Activated CD8-positive, alpha-beta T cell treated with anti-CD3 and anti-CD28 coated beads for 36 hours (primary cell): ENCODE data around the gene TEX14. TPM values are rescaled to one million over a fixed set of nuclear protein-coding genes. Genes with fewer than 3 reads are reported as not detected.
A peak's percentile ranks its signal among the peaks of the same experiment; 100 is the strongest.
"Not testable (repeated sequence)": the region's sequence is repeated elsewhere in the genome, so short reads cannot be mapped to it uniquely, and the experiment has no call there.

ENCODE experiments used
- ATAC-seq: fragments of 200-7000 bp; cut with Tn5 transposase; one replicate; pipeline ENCODE4 v1.10.0; 2021; ENCODE audit warnings: mild to moderate bottlenecking, moderate library complexity
- CTCF ChIA-PET: fragments of 350-600 bp; sonication (Branson Sonifier 250); formaldehyde crosslinking; loops from one replicate; lab custom pipeline; 2021; ENCODE audit warnings: antibody characterized with exemption; lab: Charles Lee
- POLR2A ChIA-PET: fragments of 350-600 bp; sonication (Branson Sonifier 250); formaldehyde crosslinking; loops from one replicate; lab custom pipeline; 2021; ENCODE audit warnings: antibody characterized with exemption; lab: Charles Lee
- DNase-seq: peaks from one replicate; pipeline ENCODE4 v3.0.0-alpha.2; 2020
- H3K27ac Mint-ChIP-seq: one replicate; pipeline ENCODE4 v1.8.0; 2021; ENCODE audit warnings: mild to moderate bottlenecking, mixed read lengths
- H3K27me3 Mint-ChIP-seq: one replicate; pipeline ENCODE4 v1.8.0; 2021; ENCODE audit warnings: mixed read lengths
- H3K36me3 Mint-ChIP-seq: one replicate; pipeline ENCODE4 v1.8.0; 2021; ENCODE audit warnings: low read depth, mixed read lengths
- H3K4me1 Mint-ChIP-seq: one replicate; pipeline ENCODE4 v1.8.0; 2021; ENCODE audit warnings: low read depth, mixed read lengths
- H3K4me3 Mint-ChIP-seq: one replicate; pipeline ENCODE4 v1.8.0; 2021; ENCODE audit warnings: mild to moderate bottlenecking, moderate library complexity, mixed read lengths
- H3K9me3 Mint-ChIP-seq: one replicate; pipeline ENCODE4 v1.8.0; 2021; ENCODE audit warnings: mixed read lengths
- intact Hi-C: fragments of 100-400 bp; cut with micrococcal nuclease; formaldehyde crosslinking; loops from one replicate; pipeline ENCODE4 v1.10.0; 2022
- total RNA-seq, 2 experiments: library from RNA; stranded (reverse); gene quantifications; one replicate each; pipeline ENCODE4 v1.2.3, GENCODE V29; 2021
- TF ChIP-seq, protein P1 (sequence below): fragments of 200-600 bp; IDR thresholded peaks from one replicate; pipeline ENCODE4 v1.8.0; 2022; ENCODE audit warnings: antibody characterized with exemption, mild to moderate bottlenecking

Gene TEX14
- total RNA-seq, 2 experiments from 2014 or later = 0.23 to 0.31 TPM

DNA sequence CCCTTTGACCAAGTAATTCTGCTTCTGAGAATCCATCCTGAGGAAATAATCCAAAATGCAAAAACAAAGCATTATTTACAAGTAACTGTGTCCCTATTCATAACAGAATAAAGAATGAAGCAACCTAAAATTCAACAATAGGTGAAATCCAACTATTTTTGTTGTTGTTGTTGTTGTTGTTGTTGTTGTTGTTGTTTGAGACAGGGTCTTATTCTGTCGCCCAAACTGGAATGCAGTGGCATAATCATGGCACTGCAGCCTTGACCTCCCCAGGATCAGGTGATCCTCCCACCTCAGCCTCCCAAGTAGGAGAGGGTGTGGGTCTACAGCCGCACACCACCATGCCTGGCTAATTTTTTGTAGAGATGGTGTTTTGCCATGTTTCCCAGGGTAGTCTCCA lies 101.5 kb downstream of the TEX14 start:
- Mint-ChIP-seq H3K9me3 (no peaks in the 10 kb centered on the region), H3K4me3 (no peak overlapping the region), H3K4me1 (no peaks in the 10 kb centered on the region), H3K36me3 (no peaks in the 10 kb centered on the region), H3K27ac (no peak overlapping the region), H3K27me3 (no peaks in the 10 kb centered on the region)
- ATAC-seq (no peak), DNase-seq (no peak)
- intact Hi-C loops = no loop called here
- TF ChIP-seq, protein P1, sequence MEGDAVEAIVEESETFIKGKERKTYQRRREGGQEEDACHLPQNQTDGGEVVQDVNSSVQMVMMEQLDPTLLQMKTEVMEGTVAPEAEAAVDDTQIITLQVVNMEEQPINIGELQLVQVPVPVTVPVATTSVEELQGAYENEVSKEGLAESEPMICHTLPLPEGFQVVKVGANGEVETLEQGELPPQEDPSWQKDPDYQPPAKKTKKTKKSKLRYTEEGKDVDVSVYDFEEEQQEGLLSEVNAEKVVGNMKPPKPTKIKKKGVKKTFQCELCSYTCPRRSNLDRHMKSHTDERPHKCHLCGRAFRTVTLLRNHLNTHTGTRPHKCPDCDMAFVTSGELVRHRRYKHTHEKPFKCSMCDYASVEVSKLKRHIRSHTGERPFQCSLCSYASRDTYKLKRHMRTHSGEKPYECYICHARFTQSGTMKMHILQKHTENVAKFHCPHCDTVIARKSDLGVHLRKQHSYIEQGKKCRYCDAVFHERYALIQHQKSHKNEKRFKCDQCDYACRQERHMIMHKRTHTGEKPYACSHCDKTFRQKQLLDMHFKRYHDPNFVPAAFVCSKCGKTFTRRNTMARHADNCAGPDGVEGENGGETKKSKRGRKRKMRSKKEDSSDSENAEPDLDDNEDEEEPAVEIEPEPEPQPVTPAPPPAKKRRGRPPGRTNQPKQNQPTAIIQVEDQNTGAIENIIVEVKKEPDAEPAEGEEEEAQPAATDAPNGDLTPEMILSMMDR = no peak
- POLR2A ChIA-PET = no interaction called here
- CTCF ChIA-PET = interaction anchor here (5.3 kb wide), 1 partner anchor 13 kb away, joined by 40 read pairs; no protein-coding TSS in a partner anchor

DNA sequence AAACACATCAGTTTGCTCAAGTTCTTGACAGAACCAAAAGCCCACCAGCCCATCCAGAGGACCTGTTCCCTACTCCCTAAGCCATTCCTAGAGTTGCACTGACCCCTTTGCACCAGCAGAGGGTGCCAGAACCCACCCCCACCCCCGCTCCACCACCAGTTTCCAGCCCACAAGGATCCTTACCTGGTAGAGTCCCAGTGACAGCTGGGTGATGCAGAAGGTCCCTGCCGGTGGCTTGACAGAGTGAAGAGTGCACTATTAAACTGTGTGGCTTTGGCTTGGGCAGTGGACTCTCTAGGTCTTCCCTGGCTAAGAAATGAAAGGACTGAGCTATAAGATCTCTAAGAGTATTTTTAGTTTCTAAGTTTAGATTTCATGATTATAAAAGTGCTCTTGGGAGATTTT lies 104.1 kb downstream of the TEX14 start:
- ATAC-seq (peak; percentile 89), DNase-seq (peak; percentile 70)
- TF ChIP-seq, protein P1 = peak; percentile 97
- Mint-ChIP-seq H3K36me3 (no peaks in the 10 kb centered on the region), H3K9me3 (no peaks in the 10 kb centered on the region), H3K27me3 (no peaks in the 10 kb centered on the region), H3K4me3 (no peak overlapping the region), H3K27ac (no peak overlapping the region), H3K4me1 (no peaks in the 10 kb centered on the region)
- ChIA-PET CTCF (interaction anchor here (0.5 to 5.3 kb wide), 31 partner anchors 10 to 535 kb away, joined by 3 to 40 read pairs (median 4); partner anchors contain the start of genes RAD51C and TEX14), POLR2A (interaction anchor here (0.6 to 5.1 kb wide), 2 partner anchors 44 to 382 kb away, joined by 3 to 51 read pairs; no protein-coding TSS in a partner anchor)
- intact Hi-C loops = loop anchor here (5.0 kb wide), 1 partner anchor 415 kb away; no protein-coding TSS in a partner anchor

DNA sequence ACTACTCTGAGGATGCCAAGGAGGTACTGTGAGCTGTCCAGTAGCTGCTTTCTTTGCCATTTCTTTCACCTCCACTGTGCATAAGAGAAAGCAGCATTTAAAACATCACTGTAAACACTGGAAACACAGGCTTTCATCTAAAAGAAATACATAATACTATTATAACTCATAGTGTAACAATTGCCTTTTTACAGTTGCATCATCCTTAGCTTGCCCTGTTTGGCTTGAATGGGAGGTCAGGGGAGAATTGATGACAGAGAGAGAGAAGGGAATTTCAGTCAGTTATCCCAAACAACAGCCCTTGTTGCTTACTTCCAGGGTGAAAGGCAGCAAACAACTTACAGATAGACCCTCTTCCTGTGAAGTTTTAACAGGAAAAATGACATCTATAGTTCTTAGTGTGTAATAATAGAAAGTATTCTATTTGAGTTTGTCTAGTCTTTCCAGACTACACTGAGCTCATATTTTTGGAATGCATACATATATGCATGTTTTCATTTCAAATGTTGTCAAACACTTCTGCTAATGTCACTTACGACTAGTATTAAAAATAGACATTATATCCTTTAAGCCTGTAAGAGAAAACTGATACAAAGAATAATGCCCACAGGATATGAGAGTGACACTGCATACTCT lies 105.7 kb downstream of the TEX14 start:
- ATAC-seq = no peak
- POLR2A ChIA-PET = interaction anchor here (5.1 kb wide), 1 partner anchor 46 kb away, joined by 51 read pairs; no protein-coding TSS in a partner anchor
- no peaks in the 10 kb centered on the region for H3K4me1 Mint-ChIP-seq

DNA sequence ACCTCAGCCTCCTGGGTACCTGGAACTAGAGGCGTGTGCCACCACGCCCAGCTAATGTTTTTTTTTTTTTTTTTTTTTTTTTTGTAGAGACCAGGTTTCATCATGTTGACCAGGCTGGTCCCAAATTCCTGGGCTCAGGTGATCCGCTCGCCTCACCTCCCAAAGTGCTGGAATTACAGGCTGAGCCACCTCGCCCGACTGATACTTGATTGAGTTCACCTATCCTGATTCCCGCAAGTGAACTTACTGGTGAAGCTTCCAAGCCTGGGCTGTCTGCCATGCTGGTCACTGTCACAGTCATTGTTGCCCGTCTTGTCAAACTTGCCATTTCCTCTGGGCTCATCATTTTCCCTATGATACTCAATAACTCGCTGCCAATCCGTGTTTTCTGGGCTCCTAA lies 106.3 kb downstream of the TEX14 start:
- H3K27ac Mint-ChIP-seq = no peak overlapping the region
- POLR2A ChIA-PET = interaction anchor here (5.1 kb wide), 1 partner anchor 46 kb away, joined by 51 read pairs; no protein-coding TSS in a partner anchor
- TF ChIP-seq, protein P1 = no peak
- H3K36me3 Mint-ChIP-seq = no peaks in the 10 kb centered on the region
- no peaks in the 10 kb centered on the region for H3K4me1 Mint-ChIP-seq
- no peak overlapping the region for H3K4me3 Mint-ChIP-seq
- CTCF ChIA-PET = interaction anchor here (1.3 to 5.3 kb wide), 5 partner anchors 8 to 420 kb away, joined by 3 to 40 read pairs (median 7); no protein-coding TSS in a partner anchor
- no peaks in the 10 kb centered on the region for H3K27me3 Mint-ChIP-seq
- DNase-seq = no peak
- ATAC-seq = no peak
- intact Hi-C loops = loop anchor here (5.0 kb wide), 1 partner anchor 417 kb away; no protein-coding TSS in a partner anchor
- H3K9me3 Mint-ChIP-seq = no peaks in the 10 kb centered on the region

More for the DNA sequence above, 105.7 kb downstream of the TEX14 start:
- H3K27me3 Mint-ChIP-seq = no peaks in the 10 kb centered on the region
- intact Hi-C loops = loop anchor here (5.0 kb wide), 1 partner anchor 416 kb away; no protein-coding TSS in a partner anchor
- no peaks in the 10 kb centered on the region for H3K9me3 Mint-ChIP-seq
- no peak overlapping the region for H3K4me3 Mint-ChIP-seq
- no peak overlapping the region for H3K27ac Mint-ChIP-seq
- no peaks in the 10 kb centered on the region for H3K36me3 Mint-ChIP-seq
- TF ChIP-seq, protein P1 = no peak
- CTCF ChIA-PET = interaction anchor here (1.2 to 5.3 kb wide), 5 partner anchors 9 to 419 kb away, joined by 3 to 40 read pairs (median 7); no protein-coding TSS in a partner anchor
- no peak for DNase-seq

DNA sequence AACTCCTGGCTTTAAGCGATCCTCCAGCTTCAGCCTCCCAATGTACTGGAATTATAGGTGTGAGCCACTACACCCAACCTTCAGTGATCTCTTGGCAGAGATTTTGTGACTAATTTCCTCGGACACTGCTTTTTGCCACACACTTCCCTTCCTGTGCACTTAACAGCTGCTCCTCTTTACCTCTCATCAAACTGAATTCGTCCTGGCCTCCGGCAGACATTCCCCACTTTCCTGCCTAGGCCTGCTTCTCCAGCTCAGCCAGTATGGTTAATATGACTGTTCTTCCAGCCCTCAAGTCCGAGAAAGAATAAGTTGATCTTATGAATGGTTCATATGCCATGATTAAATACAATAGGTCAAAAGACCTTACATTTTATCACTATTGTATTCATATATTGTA lies 108.4 kb downstream of the TEX14 start:
- H3K4me3 Mint-ChIP-seq = no peak overlapping the region
- H3K27me3 Mint-ChIP-seq = no peaks in the 10 kb centered on the region
- ChIA-PET POLR2A (interaction anchor here (2.1 kb wide), 1 partner anchor 48 kb away, joined by 13 read pairs; no protein-coding TSS in a partner anchor), CTCF (interaction anchor here (0.8 to 1.4 kb wide), 3 partner anchors 12 to 64 kb away, joined by 3 read pairs; no protein-coding TSS in a partner anchor)
- H3K36me3 Mint-ChIP-seq = no peaks in the 10 kb centered on the region
- DNase-seq (no peak), ATAC-seq (no peak)
- no peak overlapping the region for H3K27ac Mint-ChIP-seq
- intact Hi-C loops = no loop called here
- TF ChIP-seq, protein P1 = no peak
- H3K4me1 Mint-ChIP-seq = no peaks in the 10 kb centered on the region
- H3K9me3 Mint-ChIP-seq = no peaks in the 10 kb centered on the region

DNA sequence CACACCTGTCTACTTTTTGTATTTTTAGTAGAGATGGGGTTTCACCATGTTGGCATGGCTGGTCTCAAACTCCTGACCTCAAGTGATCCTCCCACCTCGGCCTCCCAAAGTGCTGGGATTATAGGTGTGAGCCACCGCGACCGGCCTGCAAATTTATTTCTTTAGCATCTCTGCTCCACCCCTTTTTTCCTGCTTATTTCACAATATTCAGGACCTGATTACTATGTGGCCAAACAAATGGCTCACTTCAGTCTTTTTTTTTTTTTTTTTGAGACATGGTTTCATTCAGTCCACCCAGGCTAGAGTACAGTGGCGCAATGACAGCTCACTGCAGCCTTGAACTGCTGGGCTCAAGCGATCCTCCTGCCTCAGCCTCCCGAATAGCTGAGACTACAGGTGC lies 109.1 kb downstream of the TEX14 start:
- POLR2A ChIA-PET = interaction anchor here (0.6 to 2.1 kb wide), 2 partner anchors 45 to 49 kb away, joined by 4 to 13 read pairs; no protein-coding TSS in a partner anchor
- H3K27ac Mint-ChIP-seq, H3K36me3 Mint-ChIP-seq, H3K9me3 Mint-ChIP-seq, H3K4me1 Mint-ChIP-seq, H3K27me3 Mint-ChIP-seq, ATAC-seq, DNase-seq, intact Hi-C loops, H3K4me3 Mint-ChIP-seq, CTCF ChIA-PET: not testable (repeated sequence)
